Measurements from ENCODE around the gene WWC2. TPM values are rescaled to one million over a fixed set of nuclear protein-coding genes. Genes with fewer than 3 reads are reported as not detected.
A peak's percentile ranks its signal among the peaks of the same experiment; 100 is the strongest.

WWC2 gene
- total RNA-seq, 1 donor from 2014 or later: 24.6 TPM

GRCh38 chr4:183360161-183360919 is 261.3 kb downstream of the WWC2 start:
- TF ChIP-seq CTCF (conservative IDR thresholded peaks at IDR 0.05): no peak
- no peak overlapping the region for H3K27ac Mint-ChIP-seq (ENCODE audit: unreplicated experiment)
- no peak overlapping the region for H3K4me3 Mint-ChIP-seq
- H3K9me3 Mint-ChIP-seq: no peaks in the 10 kb centered on the region
- DNase-seq (ENCODE audit: low read depth, low spot score): no peak
- H3K36me3 Mint-ChIP-seq (ENCODE audit: low read depth): no peaks in the 10 kb centered on the region
- H3K27me3 Mint-ChIP-seq (ENCODE audit: low read depth): no peaks in the 10 kb centered on the region
- H3K4me1 Mint-ChIP-seq: peaks cover 49% of the 10 kb centered on the region

- DNase-seq (ENCODE audit: low read depth, low spot score): no peak
- Mint-ChIP-seq H3K4me1 (peaks cover 46% of the 10 kb centered on the region), H3K27ac (ENCODE audit: unreplicated experiment) (no peak overlapping the region), H3K36me3 (ENCODE audit: low read depth) (no peaks in the 10 kb centered on the region), H3K4me3 (no peak overlapping the region), H3K9me3 (no peaks in the 10 kb centered on the region), H3K27me3 (ENCODE audit: low read depth) (no peaks in the 10 kb centered on the region)
- no peak for TF ChIP-seq CTCF (conservative IDR thresholded peaks at IDR 0.05)
These were observed 263.0 kb downstream of the WWC2 start for GRCh38 chr4:183362036-183362435.

GRCh38 chr4:183362916-183363542 is 264.0 kb downstream of the WWC2 start:
- Mint-ChIP-seq H3K4me3 (no peak overlapping the region), H3K9me3 (no peaks in the 10 kb centered on the region), H3K36me3 (ENCODE audit: low read depth) (no peaks in the 10 kb centered on the region), H3K27me3 (ENCODE audit: low read depth) (no peaks in the 10 kb centered on the region), H3K27ac (ENCODE audit: unreplicated experiment) (peak overlapping the region; percentile 45), H3K4me1 (peaks cover 46% of the 10 kb centered on the region)
- peak; percentile 28 for TF ChIP-seq CTCF (conservative IDR thresholded peaks at IDR 0.05)
- DNase-seq (ENCODE audit: low read depth, low spot score): no peak

GRCh38 chr4:183364025-183364424 is 265.0 kb downstream of the WWC2 start:
- no peaks in the 10 kb centered on the region for H3K36me3 Mint-ChIP-seq (ENCODE audit: low read depth)
- no peaks in the 10 kb centered on the region for H3K27me3 Mint-ChIP-seq (ENCODE audit: low read depth)
- H3K4me1 Mint-ChIP-seq: peaks cover 43% of the 10 kb centered on the region
- H3K9me3 Mint-ChIP-seq: no peaks in the 10 kb centered on the region
- no peak for DNase-seq (ENCODE audit: low read depth, low spot score)
- H3K4me3 Mint-ChIP-seq: no peak overlapping the region
- no peak overlapping the region for H3K27ac Mint-ChIP-seq (ENCODE audit: unreplicated experiment)
- TF ChIP-seq CTCF (conservative IDR thresholded peaks at IDR 0.05): no peak

- H3K9me3 Mint-ChIP-seq: no peaks in the 10 kb centered on the region
- H3K4me3 Mint-ChIP-seq: no peak overlapping the region
- H3K27ac Mint-ChIP-seq (ENCODE audit: unreplicated experiment): peak overlapping the region; percentile 29
- peaks cover 37% of the 10 kb centered on the region for H3K4me1 Mint-ChIP-seq
- no peak for TF ChIP-seq CTCF (conservative IDR thresholded peaks at IDR 0.05)
- no peaks in the 10 kb centered on the region for H3K36me3 Mint-ChIP-seq (ENCODE audit: low read depth)
- DNase-seq (ENCODE audit: low read depth, low spot score): no peak
- H3K27me3 Mint-ChIP-seq (ENCODE audit: low read depth): no peaks in the 10 kb centered on the region
These were observed 267.3 kb downstream of the WWC2 start for GRCh38 chr4:183366206-183366835.

All from neural crest cell (in vitro differentiated cells).